ENCODE data around the gene RAX.
"Not testable (repeated sequence)": the region's sequence is repeated elsewhere in the genome, so short reads cannot be mapped to it uniquely, and the experiment has no call there.

The RAX gene

GRCh38 chr18:59264121-59264571 lies 9.1 kb downstream of the RAX start:
- Histone ChIP-seq H3K4me2 (ENCODE audit: insufficient read depth, low read length) (no peak overlapping the region), H3K27me3 (ENCODE audit: insufficient read depth, low read length, poor library complexity) (no peaks in the 10 kb centered on the region), H3K4me3 (ENCODE audit: low read depth in 1 of 2, low read length in 2 of 2) (no peak overlapping the region), H3K9me3 (ENCODE audit: insufficient read depth, low read length, severe bottlenecking) (no peaks in the 10 kb centered on the region), H3K9ac (ENCODE audit: low read depth, low read length) (no peak overlapping the region), H3K4me1 (ENCODE audit: insufficient read depth, low read length) (no peaks in the 10 kb centered on the region), H3K36me3 (ENCODE audit: insufficient read depth, low read length) (no peaks in the 10 kb centered on the region), H3K27ac (ENCODE audit: low read length) (no peak overlapping the region), H3K79me2 (ENCODE audit: insufficient read depth, low read length) (no peaks in the 10 kb centered on the region), H2AFZ (ENCODE audit: low read depth, low read length) (no peak overlapping the region), H4K20me1 (ENCODE audit: insufficient read depth, low read length) (no peaks in the 10 kb centered on the region)
- no peak for TF ChIP-seq CTCF (IDR thresholded peaks at IDR 0.05; ENCODE audit: borderline replicate concordance, extremely low read depth, low read length, poor library complexity, severe bottlenecking)
- TF ChIP-seq EZH2 (IDR thresholded peaks at IDR 0.05; ENCODE audit: borderline replicate concordance, low read depth, low read length, severe bottlenecking), result no peak
- no peak for ATAC-seq (ENCODE audit: insufficient read depth, low read depth)
- DNase-seq, result no peak

- no peak for DNase-seq
Observed at GRCh38 chr18:59263661-59264060, 9.6 kb downstream of the RAX start.

GRCh38 chr18:59262243-59262642 lies 11.0 kb downstream of the RAX start:
- not testable (repeated sequence) for H3K27me3 ChIP-seq (ENCODE audit: insufficient read depth, low read length, poor library complexity); DNase-seq; H3K79me2 ChIP-seq (ENCODE audit: insufficient read depth, low read length); H4K20me1 ChIP-seq (ENCODE audit: insufficient read depth, low read length); ATAC-seq (ENCODE audit: insufficient read depth, low read depth); H3K36me3 ChIP-seq (ENCODE audit: insufficient read depth, low read length); H3K4me1 ChIP-seq (ENCODE audit: insufficient read depth, low read length); H3K4me2 ChIP-seq (ENCODE audit: insufficient read depth, low read length); H2AFZ ChIP-seq (ENCODE audit: low read depth, low read length); H3K27ac ChIP-seq (ENCODE audit: low read length); H3K9ac ChIP-seq (ENCODE audit: low read depth, low read length); H3K9me3 ChIP-seq (ENCODE audit: insufficient read depth, low read length, severe bottlenecking); H3K4me3 ChIP-seq (ENCODE audit: low read depth in 1 of 2, low read length in 2 of 2)

More at GRCh38 chr18:59263661-59264060, 9.6 kb downstream of the RAX start:
- Histone ChIP-seq H3K36me3 (ENCODE audit: insufficient read depth, low read length) (no peaks in the 10 kb centered on the region), H3K9me3 (ENCODE audit: insufficient read depth, low read length, severe bottlenecking) (no peaks in the 10 kb centered on the region), H4K20me1 (ENCODE audit: insufficient read depth, low read length) (no peaks in the 10 kb centered on the region), H3K4me1 (ENCODE audit: insufficient read depth, low read length) (no peaks in the 10 kb centered on the region), H3K9ac (ENCODE audit: low read depth, low read length) (no peak overlapping the region), H3K27me3 (ENCODE audit: insufficient read depth, low read length, poor library complexity) (no peaks in the 10 kb centered on the region), H3K79me2 (ENCODE audit: insufficient read depth, low read length) (no peaks in the 10 kb centered on the region), H3K27ac (ENCODE audit: low read length) (no peak overlapping the region), H3K4me2 (ENCODE audit: insufficient read depth, low read length) (no peak overlapping the region), H3K4me3 (ENCODE audit: low read depth in 1 of 2, low read length in 2 of 2) (no peak overlapping the region), H2AFZ (ENCODE audit: low read depth, low read length) (no peak overlapping the region)
- ATAC-seq (ENCODE audit: insufficient read depth, low read depth), result no peak
- TF ChIP-seq EZH2 (IDR thresholded peaks at IDR 0.05; ENCODE audit: borderline replicate concordance, low read depth, low read length, severe bottlenecking), result no peak
- no peak for TF ChIP-seq CTCF (IDR thresholded peaks at IDR 0.05; ENCODE audit: borderline replicate concordance, extremely low read depth, low read length, poor library complexity, severe bottlenecking)

- not testable (repeated sequence) for H3K27ac ChIP-seq (ENCODE audit: low read length); H3K4me1 ChIP-seq (ENCODE audit: insufficient read depth, low read length); H3K9me3 ChIP-seq (ENCODE audit: insufficient read depth, low read length, severe bottlenecking); ATAC-seq (ENCODE audit: insufficient read depth, low read depth); H3K79me2 ChIP-seq (ENCODE audit: insufficient read depth, low read length); H3K4me3 ChIP-seq (ENCODE audit: low read depth in 1 of 2, low read length in 2 of 2); H3K9ac ChIP-seq (ENCODE audit: low read depth, low read length); H3K27me3 ChIP-seq (ENCODE audit: insufficient read depth, low read length, poor library complexity); H2AFZ ChIP-seq (ENCODE audit: low read depth, low read length); H3K4me2 ChIP-seq (ENCODE audit: insufficient read depth, low read length); DNase-seq; H3K36me3 ChIP-seq (ENCODE audit: insufficient read depth, low read length); H4K20me1 ChIP-seq (ENCODE audit: insufficient read depth, low read length)
Observed at GRCh38 chr18:59261842-59262241, 11.4 kb downstream of the RAX start.

- not testable (repeated sequence) for H3K4me1 ChIP-seq (ENCODE audit: insufficient read depth, low read length); H3K27me3 ChIP-seq (ENCODE audit: insufficient read depth, low read length, poor library complexity); H3K9me3 ChIP-seq (ENCODE audit: insufficient read depth, low read length, severe bottlenecking); H3K79me2 ChIP-seq (ENCODE audit: insufficient read depth, low read length); H3K36me3 ChIP-seq (ENCODE audit: insufficient read depth, low read length); H3K4me2 ChIP-seq (ENCODE audit: insufficient read depth, low read length); H3K4me3 ChIP-seq (ENCODE audit: low read depth in 1 of 2, low read length in 2 of 2); H2AFZ ChIP-seq (ENCODE audit: low read depth, low read length); H3K27ac ChIP-seq (ENCODE audit: low read length); DNase-seq; H3K9ac ChIP-seq (ENCODE audit: low read depth, low read length); ATAC-seq (ENCODE audit: insufficient read depth, low read depth); H4K20me1 ChIP-seq (ENCODE audit: insufficient read depth, low read length)
Observed at GRCh38 chr18:59255491-59255890, 17.8 kb downstream of the RAX start.

All from DND-41 (cell line).